Measurements from ENCODE around the gene KRTAP23-1. TPM values are rescaled to one million over a fixed set of nuclear protein-coding genes. Genes with fewer than 3 reads are reported as not detected.

KRTAP23-1 gene
- total RNA-seq, 1 experiment from 2014 or later: not detected

DNA sequence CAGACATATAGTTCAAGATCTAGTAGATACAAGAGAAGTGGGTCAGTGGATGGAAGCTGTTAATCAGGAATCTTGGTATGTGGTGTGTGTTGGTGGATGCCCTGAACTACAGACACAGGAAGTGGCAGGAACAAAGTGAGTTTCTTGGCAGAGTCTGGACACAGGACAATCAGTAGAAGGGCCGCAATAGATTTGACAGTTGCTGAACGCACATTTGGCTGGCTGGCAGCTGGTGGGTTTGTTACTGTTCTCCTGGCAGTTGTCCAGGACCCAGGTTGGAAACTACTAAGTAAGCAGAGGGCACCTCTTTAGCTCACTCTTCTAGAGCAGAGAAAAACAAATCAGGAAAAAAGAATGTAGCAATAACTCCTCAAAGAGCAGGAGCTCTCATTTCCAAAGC, 41.5 kb downstream of the KRTAP23-1 start:
- no peak for DNase-seq (ENCODE audit: low read depth)

DNA sequence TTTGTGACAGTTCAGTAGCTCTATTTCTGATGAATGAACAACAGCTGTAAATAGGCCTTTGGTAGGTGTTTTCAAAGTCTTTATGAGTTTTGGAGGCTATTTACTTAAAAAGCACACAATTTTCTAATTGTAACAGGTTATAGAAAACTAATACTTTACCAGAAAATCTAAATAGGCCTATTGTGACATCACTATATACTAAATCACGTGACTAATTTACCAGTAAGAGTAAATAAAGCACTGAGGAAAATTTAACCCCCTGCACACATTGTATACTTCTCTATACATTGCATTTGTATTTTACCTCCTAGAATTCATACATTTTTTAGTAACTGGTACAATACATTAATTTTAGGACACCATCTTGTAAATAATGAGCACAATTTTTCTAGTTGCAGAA, 43.3 kb downstream of the KRTAP23-1 start:
- no peak for DNase-seq (ENCODE audit: low read depth)

Other genes with a start within 250 kb of the KRTAP23-1 start
- not detected in 2 replicates for gene CLDN17, start 181.8 kb downstream of the KRTAP23-1 start, total RNA-seq (2014; rRNA removed; shearing (Covaris generic))
- gene CLDN8, start 132.5 kb downstream of the KRTAP23-1 start, total RNA-seq (2014; rRNA removed; shearing (Covaris generic)): not detected in 2 replicates
- gene KRTAP24-1, start 65.7 kb downstream of the KRTAP23-1 start, total RNA-seq (2014; rRNA removed; shearing (Covaris generic)): not detected in 2 replicates
- gene KRTAP25-1, start 59.1 kb downstream of the KRTAP23-1 start, total RNA-seq (2014; rRNA removed; shearing (Covaris generic)): not detected in 2 replicates
- not detected in 2 replicates for gene KRTAP26-1, start 28.3 kb downstream of the KRTAP23-1 start, total RNA-seq (2014; rRNA removed; shearing (Covaris generic))
- not detected in 2 replicates for gene KRTAP27-1, start 10.9 kb downstream of the KRTAP23-1 start, total RNA-seq (2014; rRNA removed; shearing (Covaris generic))
- not detected in 2 replicates for gene KRTAP13-2, start 23.7 kb upstream of the KRTAP23-1 start, total RNA-seq (2014; rRNA removed; shearing (Covaris generic))
- not detected in 2 replicates for gene KRTAP13-1, start 47.4 kb upstream of the KRTAP23-1 start, total RNA-seq (2014; rRNA removed; shearing (Covaris generic))
- gene KRTAP13-3, start 77.3 kb upstream of the KRTAP23-1 start, total RNA-seq (2014; rRNA removed; shearing (Covaris generic)): not detected in 2 replicates
- not detected in 2 replicates for gene KRTAP13-4, start 81.6 kb upstream of the KRTAP23-1 start, total RNA-seq (2014; rRNA removed; shearing (Covaris generic))
- gene KRTAP15-1, start 91.7 kb upstream of the KRTAP23-1 start, total RNA-seq (2014; rRNA removed; shearing (Covaris generic)): not detected in 2 replicates
- gene KRTAP19-1, start 131.8 kb upstream of the KRTAP23-1 start, total RNA-seq (2014; rRNA removed; shearing (Covaris generic)): not detected in 2 replicates
- not detected in 2 replicates for gene KRTAP19-2, start 138.8 kb upstream of the KRTAP23-1 start, total RNA-seq (2014; rRNA removed; shearing (Covaris generic))
- not detected in 2 replicates for gene KRTAP19-3, start 143.4 kb upstream of the KRTAP23-1 start, total RNA-seq (2014; rRNA removed; shearing (Covaris generic))
- gene KRTAP19-4, start 148.6 kb upstream of the KRTAP23-1 start, total RNA-seq (2014; rRNA removed; shearing (Covaris generic)): not detected in 2 replicates
- not detected in 2 replicates for gene KRTAP19-5, start 153.5 kb upstream of the KRTAP23-1 start, total RNA-seq (2014; rRNA removed; shearing (Covaris generic))
- gene KRTAP19-6, start 193.3 kb upstream of the KRTAP23-1 start, total RNA-seq (2014; rRNA removed; shearing (Covaris generic)): not detected in 2 replicates
- gene KRTAP19-7, start 212.7 kb upstream of the KRTAP23-1 start, total RNA-seq (2014; rRNA removed; shearing (Covaris generic)): not detected in 2 replicates
- gene KRTAP22-2, start 241.8 kb upstream of the KRTAP23-1 start, total RNA-seq (2014; rRNA removed; shearing (Covaris generic)): not detected in 2 replicates
- gene KRTAP6-3, start 243.8 kb upstream of the KRTAP23-1 start, total RNA-seq (2014; rRNA removed; shearing (Covaris generic)): not detected in 2 replicates

Measured in RPMI7951 (cell line).